ENCODE results near the gene PLA2G4B. TPM values are rescaled to one million over a fixed set of nuclear protein-coding genes. Genes with fewer than 3 reads are reported as not detected.

Gene PLA2G4B
- total RNA-seq, 4 donors from 2014 or later: 0.13 to 11.5 TPM; not detected in 2

DNA sequence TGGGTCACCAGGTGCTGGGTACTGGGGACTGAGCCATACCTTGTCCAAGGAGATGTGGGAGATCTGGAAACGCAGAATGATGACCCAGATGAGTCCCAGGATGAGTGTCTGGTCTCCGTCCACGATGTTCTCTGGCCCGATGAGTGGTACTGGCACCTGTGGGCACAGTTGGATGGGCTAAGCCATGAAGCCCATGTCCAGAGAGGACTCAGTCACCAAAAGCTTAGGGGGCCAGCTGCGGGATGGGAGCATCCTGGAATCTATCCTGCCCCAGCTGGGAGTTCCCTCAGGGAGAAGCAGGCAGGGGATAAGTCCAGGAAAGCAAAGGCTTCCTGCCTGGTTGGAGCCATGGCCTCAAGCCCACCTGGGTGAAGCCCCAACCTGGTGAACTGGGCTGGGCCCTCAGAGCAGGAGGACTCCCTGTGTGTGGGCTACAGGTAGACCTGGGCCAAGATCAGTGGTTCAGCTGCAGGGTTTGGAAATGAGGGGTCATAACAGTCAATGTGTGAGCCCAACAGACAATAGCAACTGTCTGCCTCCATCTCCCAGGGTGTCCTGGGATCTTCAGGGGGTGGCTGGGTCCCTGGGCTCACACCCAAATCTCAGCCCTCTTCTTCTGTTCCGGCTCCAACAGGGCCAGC, 51.5 kb downstream of the PLA2G4B start:
- in situ Hi-C loops (cut with MboI; ENCODE audit: low sequenced_read_pairs in 4 of 4): no loop called here
- ATAC-seq (no peak), DNase-seq (no peak)
- Histone ChIP-seq H3K9me3 (no peaks in the 10 kb centered on the region), H3K4me1 (peaks cover 16 to 22% of the 10 kb centered on the region in 2 donors), H3K27me3 (no peaks in the 10 kb centered on the region), H3K27ac (no peak overlapping the region), H3K36me3 (no peaks in the 10 kb centered on the region), H3K4me3 (no peak overlapping the region)
- TF ChIP-seq, protein P1, sequence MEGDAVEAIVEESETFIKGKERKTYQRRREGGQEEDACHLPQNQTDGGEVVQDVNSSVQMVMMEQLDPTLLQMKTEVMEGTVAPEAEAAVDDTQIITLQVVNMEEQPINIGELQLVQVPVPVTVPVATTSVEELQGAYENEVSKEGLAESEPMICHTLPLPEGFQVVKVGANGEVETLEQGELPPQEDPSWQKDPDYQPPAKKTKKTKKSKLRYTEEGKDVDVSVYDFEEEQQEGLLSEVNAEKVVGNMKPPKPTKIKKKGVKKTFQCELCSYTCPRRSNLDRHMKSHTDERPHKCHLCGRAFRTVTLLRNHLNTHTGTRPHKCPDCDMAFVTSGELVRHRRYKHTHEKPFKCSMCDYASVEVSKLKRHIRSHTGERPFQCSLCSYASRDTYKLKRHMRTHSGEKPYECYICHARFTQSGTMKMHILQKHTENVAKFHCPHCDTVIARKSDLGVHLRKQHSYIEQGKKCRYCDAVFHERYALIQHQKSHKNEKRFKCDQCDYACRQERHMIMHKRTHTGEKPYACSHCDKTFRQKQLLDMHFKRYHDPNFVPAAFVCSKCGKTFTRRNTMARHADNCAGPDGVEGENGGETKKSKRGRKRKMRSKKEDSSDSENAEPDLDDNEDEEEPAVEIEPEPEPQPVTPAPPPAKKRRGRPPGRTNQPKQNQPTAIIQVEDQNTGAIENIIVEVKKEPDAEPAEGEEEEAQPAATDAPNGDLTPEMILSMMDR (IDR thresholded peaks at IDR 0.05 in 4 of 5, conservative IDR thresholded peaks at IDR 0.05 in 1 of 5): no peak
- no peak for TF ChIP-seq POLR2A (IDR thresholded peaks at IDR 0.05)
- intact Hi-C loops (cut with DNase I; ENCODE audit: low total_unique reads): no loop called here

DNA sequence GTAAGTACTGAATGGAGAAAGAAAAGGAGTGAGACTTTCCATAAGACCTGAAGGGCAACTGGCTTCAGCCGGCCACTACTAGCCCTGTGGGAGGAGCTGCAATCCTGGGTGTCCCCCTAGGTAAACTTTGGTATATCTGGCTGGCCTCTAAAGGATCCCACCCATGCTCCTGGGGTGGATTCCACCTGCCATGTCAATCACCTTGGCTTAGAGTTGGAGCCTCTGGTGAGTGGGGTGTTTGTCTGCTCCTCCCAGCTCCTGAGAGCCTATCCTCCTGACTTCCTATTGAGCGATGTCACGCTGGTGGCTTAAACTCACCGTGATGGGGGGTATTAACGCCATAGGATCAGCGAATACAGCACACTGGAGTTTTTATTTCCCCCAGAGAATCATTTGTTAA, 52.6 kb downstream of the PLA2G4B start:
- H3K4me1 ChIP-seq: peaks cover 17 to 23% of the 10 kb centered on the region in 2 donors
- H3K27me3 ChIP-seq: no peaks in the 10 kb centered on the region
- no peaks in the 10 kb centered on the region for H3K36me3 ChIP-seq
- no peak for DNase-seq
- TF ChIP-seq, protein P1 (IDR thresholded peaks at IDR 0.05 in 4 of 5, conservative IDR thresholded peaks at IDR 0.05 in 1 of 5): no peak
- TF ChIP-seq POLR2A (IDR thresholded peaks at IDR 0.05): no peak
- intact Hi-C loops (cut with DNase I; ENCODE audit: low total_unique reads) (no loop called here), in situ Hi-C loops (cut with MboI; ENCODE audit: low sequenced_read_pairs in 4 of 4) (no loop called here)
- H3K27ac ChIP-seq: no peak overlapping the region
- ATAC-seq: no peak
- no peak overlapping the region for H3K4me3 ChIP-seq
- no peaks in the 10 kb centered on the region for H3K9me3 ChIP-seq

DNA sequence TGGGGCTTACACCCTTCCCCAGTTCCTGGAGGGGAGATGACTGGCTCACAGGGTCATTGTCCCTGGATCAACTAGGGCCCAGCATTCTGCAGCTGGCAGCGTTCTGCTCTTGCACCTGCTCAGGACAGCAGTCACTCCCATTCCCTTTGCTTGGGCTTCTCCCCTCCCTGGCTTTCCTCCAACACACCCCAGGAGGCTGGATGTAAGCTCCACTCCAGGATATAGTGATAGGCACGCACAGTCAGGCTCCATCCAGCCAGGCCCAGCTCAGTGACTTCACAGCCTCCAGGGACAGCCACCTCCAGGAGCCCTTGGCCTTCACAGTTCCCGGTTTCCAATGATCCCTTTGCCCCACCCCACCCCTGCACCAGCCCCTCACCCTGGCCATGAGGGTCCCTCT, 53.3 kb downstream of the PLA2G4B start:
- H3K4me3 ChIP-seq: no peak overlapping the region
- ATAC-seq (peak in 1 of 2 donors; percentile 10), DNase-seq (peak in 1 of 2 donors; percentile 36)
- intact Hi-C loops (cut with DNase I; ENCODE audit: low total_unique reads): no loop called here
- H3K36me3 ChIP-seq: no peaks in the 10 kb centered on the region
- in situ Hi-C loops (cut with MboI; ENCODE audit: low sequenced_read_pairs in 4 of 4): no loop called here
- no peaks in the 10 kb centered on the region for H3K27me3 ChIP-seq
- no peaks in the 10 kb centered on the region for H3K9me3 ChIP-seq
- TF ChIP-seq, protein P1 (IDR thresholded peaks at IDR 0.05 in 4 of 5, conservative IDR thresholded peaks at IDR 0.05 in 1 of 5): no peak
- no peak for TF ChIP-seq POLR2A (IDR thresholded peaks at IDR 0.05)
- H3K4me1 ChIP-seq: peaks cover 17 to 23% of the 10 kb centered on the region in 2 donors
- peak overlapping the region in 3 of 4 donors; percentile 56 to 72 (median 66) for H3K27ac ChIP-seq

DNA sequence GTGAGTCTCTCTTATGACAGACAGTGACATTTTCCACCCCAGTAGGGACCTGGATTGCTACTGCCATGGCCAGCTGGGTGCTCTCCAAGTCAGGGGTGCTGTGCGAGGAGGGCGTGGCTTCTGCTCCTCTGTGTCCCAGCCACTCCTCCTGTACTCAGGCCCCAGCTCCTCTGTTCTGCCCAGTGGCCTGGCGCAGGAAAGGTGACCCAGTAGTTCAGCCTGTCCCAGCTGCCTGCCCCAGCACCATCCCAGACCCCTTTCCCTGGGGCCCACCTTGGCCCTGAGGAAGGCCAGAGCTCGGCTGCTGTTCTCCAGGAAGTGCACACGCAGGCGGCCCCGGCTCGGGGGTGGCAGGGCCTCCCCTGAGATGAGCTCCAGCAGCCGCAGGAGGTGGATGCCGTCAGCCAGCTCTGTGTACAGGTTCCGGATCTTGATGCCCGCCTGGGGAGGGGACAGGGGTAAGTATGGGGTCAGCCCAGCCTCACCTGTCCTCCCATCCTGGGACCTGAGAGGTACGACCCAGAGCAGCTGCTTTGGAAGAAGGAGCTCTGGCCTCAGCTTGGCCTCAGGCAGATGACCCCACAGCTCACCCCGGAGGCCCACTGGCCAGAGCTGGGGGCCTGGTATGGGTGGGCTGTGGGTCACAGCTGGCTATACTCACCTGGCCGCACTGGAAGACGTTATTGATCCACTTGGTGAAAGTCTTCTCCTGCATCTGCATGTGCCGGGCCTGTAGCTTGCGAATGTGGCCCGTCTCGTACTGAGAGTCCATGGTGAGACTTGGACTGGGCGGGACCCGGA, 54.2 kb downstream of the PLA2G4B start:
- ATAC-seq: peak; percentile 88 to 93

More for the DNA sequence above, 54.2 kb downstream of the PLA2G4B start:
- Histone ChIP-seq H3K4me3 (no peak overlapping the region), H3K9me3 (no peaks in the 10 kb centered on the region), H3K36me3 (no peaks in the 10 kb centered on the region), H3K4me1 (peaks cover 17 to 23% of the 10 kb centered on the region in 2 donors), H3K27me3 (no peaks in the 10 kb centered on the region), H3K27ac (peak overlapping the region; percentile 37 to 72 (median 61))
- in situ Hi-C loops (cut with MboI; ENCODE audit: low sequenced_read_pairs in 4 of 4) (no loop called here), intact Hi-C loops (cut with DNase I; ENCODE audit: low total_unique reads) (no loop called here)
- DNase-seq: peak; percentile 71 to 85
- TF ChIP-seq, protein P1 (IDR thresholded peaks at IDR 0.05 in 4 of 5, conservative IDR thresholded peaks at IDR 0.05 in 1 of 5): no peak
- no peak for TF ChIP-seq POLR2A (IDR thresholded peaks at IDR 0.05)
